Activated CD8-positive, alpha-beta memory T cell treated with anti-CD3 and anti-CD28 coated beads, Interleukin-2, amount 50 U/mL, for 1 hour (primary cell): ENCODE measurements around the gene ATP8B3.
A peak's percentile ranks its signal among the peaks of the same experiment; 100 is the strongest.

Experiments
- DNase-seq: peaks from one replicate; pipeline ENCODE4 v3.0.0-alpha.2; 2020; ENCODE audit errors: extremely low read depth

ATP8B3 gene

GRCh38 chr19:1833540-1833939 is 21.5 kb upstream of the ATP8B3 start:
- no peak for DNase-seq

GRCh38 chr19:1832046-1832663 is 20.1 kb upstream of the ATP8B3 start:
- no peak for DNase-seq

- no peak for DNase-seq
These were observed 18.9 kb upstream of the ATP8B3 start for GRCh38 chr19:1830978-1831377.

DNA sequence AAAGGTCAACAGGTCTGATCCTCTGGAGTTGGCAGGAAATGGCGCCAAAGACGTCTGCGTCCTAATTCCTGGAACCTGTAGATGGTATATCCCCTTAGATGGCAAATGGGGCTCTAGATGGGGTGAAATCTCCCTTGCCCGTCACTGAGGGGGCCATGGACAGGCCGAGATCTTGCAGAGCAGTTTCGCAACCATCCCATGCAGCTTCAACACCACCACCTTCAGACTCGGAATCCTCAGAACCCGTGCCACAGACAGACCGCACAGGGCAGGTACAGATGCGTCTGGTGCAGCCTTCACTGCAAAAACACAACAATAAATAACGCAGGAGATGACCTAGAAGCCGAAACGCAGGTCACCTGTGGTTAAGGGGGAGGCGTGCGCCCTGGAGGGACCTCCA is 18.5 kb upstream of the ATP8B3 start:
- no peak for DNase-seq

- DNase-seq: no peak
These were observed 17.9 kb upstream of the ATP8B3 start for GRCh38 chr19:1829958-1830357.

- DNase-seq: no peak
These were observed 16.5 kb upstream of the ATP8B3 start for GRCh38 chr19:1828279-1829238.

DNA sequence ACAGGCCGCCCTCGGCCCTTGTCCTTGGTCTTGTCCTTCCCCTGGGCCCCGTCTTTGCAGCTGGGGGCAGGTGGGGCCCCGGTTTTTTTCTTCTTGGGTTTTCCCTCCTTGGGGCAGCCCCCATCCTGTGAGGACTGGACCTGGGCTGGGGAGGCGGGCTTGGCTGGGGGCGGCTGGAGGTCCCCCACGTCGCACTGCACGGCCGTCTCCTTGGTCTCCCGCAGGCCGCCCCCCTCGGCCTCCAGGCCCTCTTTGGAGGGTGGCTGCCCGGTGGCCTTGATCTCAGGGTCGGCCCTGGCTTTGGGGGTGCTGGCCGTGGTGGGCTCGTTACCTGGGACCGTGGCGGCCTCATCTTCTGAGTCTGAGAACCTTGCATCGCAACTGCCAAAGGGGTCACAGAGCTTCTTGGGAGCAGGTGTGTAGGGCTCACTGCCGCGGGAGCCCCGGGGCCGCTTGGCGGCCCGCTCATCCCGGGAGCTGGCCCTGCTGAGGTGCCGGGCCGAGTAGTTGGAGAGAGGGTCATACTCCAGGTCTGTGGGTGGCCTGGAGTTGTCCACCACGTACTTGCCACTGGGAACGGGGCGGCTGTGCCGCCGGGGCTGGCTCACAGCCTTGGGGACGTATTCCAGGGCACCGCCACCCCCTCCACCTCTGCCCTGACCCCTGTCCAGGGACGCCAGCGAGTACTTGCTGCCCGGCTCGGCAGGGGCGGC is 15.6 kb upstream of the ATP8B3 start:
- DNase-seq: no peak

GRCh38 chr19:1826557-1827521 is 14.8 kb upstream of the ATP8B3 start:
- no peak for DNase-seq

GRCh38 chr19:1825909-1826556 is 14.0 kb upstream of the ATP8B3 start:
- DNase-seq: peak; percentile 37

DNA sequence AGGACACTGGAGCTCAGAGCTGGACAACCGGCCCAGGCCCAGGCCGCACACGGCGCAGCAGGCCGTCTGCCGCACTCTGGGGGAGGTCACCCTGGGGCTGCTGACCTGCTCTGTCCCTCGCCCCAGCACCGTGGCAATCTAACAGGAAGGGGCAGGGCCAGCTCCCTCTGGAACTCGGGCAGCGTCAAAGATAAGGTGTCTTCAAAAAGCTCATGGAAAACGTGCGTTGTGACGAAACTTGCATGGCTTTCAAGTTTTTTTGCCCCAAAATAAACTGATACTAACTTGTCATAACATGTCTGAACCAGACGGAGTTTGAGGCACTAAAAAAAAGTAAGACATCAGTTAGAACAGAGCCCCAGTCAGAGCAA is 12.2 kb upstream of the ATP8B3 start:
- DNase-seq: no peak

DNA sequence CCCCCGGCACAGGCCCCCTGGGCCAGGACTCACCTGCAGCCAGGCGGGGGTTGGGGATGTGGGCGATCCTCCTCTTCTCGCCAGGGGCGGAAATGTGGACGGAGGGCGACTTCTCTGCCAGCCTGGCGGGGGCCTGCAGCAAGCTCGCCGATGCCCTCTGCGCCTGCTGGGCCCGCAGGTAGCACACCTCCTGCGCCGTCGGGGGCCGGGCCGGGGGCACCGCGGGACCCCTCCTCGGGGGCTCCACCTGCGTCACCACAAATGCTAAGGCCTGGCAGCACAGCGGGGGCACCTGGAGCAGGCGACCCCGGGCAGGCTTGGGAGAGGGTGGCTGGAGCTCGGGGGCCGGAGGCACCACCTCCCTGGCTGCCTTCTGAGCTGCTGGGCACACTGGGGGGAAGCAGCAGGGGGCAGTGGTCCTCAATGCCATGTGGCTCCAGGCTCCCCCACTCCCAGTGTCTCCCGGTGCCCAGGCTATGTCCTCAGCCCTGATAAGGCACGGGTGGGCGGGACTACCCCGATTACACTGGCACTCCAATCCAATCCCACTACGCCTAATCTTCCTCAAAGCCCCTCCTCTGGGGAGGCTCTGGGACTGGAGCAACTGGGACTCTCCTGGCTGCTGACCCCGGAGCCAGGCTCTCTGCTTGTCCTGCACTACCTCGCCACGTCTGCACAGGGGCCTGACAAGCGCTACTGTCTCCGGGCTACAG is 11.6 kb upstream of the ATP8B3 start:
- no peak for DNase-seq

GRCh38 chr19:1823020-1823419 is 10.9 kb upstream of the ATP8B3 start:
- no peak for DNase-seq

DNA sequence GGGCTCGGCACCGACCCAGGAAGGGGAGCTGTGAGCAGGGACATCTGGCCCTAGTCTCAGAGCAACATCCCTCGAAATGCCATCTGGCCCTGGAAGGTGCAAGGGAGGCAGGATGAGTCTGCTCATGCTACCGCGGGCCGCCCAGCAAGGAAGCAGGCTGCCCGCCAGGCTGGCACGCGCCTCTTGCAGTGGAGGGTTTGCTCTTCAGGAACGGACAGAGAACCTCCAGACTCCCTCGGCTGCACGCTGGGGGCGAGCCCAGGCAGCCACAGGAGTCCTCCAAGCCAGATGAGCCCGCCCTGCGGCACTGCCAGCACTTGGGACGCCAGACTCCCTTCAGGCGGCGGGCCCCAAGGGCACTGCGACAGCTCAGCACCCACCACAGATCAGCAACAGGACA is 10.1 kb upstream of the ATP8B3 start:
- DNase-seq: no peak

- no peak for DNase-seq
These were observed 7.5 kb upstream of the ATP8B3 start for GRCh38 chr19:1819341-1820255.

DNA sequence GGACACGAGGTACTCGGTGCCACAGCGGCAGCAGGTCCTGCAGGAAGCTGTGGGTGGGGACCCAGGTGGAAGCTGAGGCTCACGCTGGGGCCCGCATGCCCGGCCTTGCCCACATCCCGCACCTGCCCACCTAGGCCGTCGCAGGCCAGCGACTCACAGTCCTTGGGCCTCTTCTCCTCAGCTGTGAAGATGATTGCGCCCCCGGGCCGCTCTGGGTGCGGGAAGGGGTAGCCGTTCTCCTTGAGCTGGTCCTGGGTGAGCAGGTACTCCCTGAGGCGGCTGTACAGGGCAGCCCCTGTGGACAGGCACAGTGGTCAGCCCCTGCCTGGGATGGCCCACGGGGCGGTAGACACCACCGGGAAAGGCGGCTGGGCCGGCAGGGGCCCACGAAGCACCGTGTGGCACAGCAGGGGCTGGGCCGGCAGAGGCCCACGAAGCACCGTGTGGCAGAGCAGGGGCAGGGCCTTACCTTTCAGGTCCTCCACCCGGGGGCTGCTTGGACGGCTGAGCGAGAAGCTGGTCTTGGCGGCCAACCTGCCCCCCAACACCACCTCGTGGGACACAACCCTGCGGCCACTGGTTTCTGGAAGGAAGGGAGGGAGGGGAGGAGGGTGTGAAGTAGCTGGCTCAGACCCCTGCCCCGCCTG is 6.6 kb upstream of the ATP8B3 start:
- DNase-seq: no peak

DNA sequence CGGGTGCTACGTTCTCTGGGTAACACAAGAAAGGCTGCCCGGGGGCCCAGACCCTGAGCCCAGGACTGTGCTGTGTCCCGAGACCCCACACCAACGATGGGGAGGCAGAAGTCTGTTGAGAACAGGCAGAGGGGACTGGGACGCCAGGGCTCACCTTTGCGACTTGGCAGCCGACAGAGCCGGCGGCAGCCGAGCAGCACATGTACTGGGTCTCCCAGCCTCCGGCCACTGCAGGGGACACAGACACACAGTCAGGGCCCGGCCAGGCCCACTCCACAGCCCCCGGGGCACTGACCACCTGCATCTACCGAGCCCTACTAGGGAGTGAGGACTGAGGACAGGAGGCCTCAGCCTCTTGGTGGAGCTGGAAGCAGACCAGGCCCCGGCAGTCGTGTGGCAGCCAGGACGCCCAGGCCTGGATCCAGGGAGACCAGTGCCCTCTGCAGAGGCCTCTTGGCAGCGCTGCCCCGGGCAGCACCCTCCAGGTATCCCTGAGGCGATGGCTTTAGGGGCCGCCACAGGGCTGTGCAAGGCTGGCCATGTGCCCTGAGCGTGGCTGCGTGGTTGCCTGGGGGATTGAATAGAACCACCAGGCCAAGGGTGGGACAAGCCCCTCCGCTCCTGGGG is 5.6 kb upstream of the ATP8B3 start:
- no peak for DNase-seq

DNA sequence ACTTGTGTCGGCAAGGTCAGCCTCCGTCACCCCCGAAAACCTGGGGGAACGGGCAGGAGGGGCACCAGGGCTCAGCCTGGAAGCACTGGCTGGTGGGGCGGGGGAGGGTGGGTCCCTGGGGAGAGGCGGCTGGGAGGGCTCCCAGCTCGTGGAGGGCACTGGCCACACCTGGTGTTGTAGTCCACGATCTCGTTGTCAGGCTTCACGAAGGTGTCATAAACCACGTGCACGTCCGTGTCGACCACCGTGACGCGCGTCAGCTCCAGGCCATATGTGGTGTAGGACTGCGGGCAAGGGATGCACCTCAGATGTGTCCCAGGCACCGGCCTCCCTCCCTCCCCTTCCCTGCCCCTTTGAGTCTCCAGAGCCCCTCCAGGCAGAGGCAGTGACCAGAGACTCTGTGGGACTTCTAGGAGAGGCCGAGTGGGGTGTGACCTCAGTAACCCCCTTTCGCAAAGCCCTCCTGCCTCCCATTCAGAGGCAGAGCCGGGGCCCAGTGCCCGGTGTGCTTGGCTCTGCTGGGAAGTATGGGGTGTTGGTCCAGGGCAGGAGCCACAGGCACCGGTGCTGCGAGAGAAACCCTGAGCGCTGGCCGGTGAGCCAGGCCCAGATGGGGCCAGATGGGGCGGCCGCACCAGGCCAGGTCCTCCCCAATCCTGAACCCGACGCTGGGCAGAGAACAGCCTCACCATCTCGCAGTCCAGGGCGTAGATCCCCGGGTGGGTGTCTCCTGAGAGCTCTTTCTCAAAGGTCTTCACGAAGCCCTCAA is 4.6 kb upstream of the ATP8B3 start:
- no peak for DNase-seq
